Measurements from ENCODE around the gene MINDY4B.
A peak's percentile ranks its signal among the peaks of the same experiment; 100 is the strongest.

MINDY4B gene

GRCh38 chr3:150843241-150843640, 62.0 kb downstream of the MINDY4B start:
- no peak for DNase-seq

GRCh38 chr3:150840802-150841515, 64.3 kb downstream of the MINDY4B start:
- no peak for DNase-seq

GRCh38 chr3:150830745-150831144, 74.5 kb downstream of the MINDY4B start:
- no peak for DNase-seq

- DNase-seq: no peak
These were observed 75.1 kb downstream of the MINDY4B start for GRCh38 chr3:150830094-150830681.

- DNase-seq: no peak
These were observed 75.8 kb downstream of the MINDY4B start for GRCh38 chr3:150829408-150829807.

DNA sequence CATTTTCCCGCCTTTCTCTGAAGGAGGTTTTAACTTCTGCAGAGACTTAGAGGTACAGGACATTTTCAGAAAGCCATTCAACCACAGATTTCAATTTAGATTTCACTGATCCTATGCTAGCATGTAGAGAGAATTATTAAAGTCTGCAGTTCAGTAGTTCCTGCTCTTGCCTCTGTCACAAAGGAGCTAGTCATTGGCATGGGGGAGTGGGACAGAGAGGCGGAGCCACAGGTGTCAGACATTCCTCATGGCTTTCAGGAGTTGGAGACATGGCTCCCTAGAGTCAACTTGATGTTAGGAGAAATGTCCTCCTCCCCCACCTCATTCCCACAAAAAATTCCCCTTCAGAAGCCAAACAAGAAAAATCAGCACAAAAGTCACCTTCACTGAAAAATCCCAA, 76.2 kb downstream of the MINDY4B start:
- DNase-seq: no peak

- no peak for DNase-seq
These were observed 77.0 kb downstream of the MINDY4B start for GRCh38 chr3:150828261-150828660.

DNA sequence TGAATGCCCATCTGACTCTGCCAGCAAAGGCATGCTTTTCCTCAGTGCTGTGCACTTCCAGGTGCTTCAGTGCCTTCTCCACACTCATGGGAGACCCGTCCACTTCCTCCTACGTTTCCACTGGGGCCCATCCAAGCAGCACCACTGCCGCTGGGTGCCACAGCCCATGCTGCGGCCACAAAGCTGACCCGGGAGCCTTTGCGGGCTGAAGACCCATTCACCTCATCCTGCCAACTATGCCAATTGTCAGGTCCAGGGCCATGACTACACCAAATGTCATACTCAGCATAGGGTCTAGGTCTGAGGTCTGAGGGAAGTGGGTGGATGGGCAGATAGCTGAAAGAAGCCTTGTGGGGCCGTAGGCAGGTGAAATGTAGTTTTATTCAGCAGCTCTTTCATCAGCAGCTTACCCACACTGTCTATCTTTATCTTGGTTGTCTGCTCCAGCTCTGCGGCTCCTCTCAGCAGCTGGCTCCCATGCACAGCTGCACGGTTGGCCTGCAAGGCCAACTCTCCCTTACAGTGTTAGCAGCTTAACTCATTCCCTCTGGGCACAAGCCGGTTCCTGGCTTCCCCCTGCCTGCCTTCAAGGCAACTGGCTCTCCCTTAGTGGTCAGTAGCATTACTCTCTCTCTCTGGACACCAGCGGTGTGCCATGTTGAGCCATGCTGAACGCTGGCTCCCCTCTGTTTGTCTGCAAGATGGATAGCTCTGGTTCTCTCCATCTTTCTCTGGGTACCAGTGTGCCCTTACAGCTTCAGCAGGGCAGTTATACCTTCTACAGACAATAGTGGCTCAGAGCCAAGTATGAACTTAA, 78.6 kb downstream of the MINDY4B start:
- no peak for DNase-seq

GRCh38 chr3:150825916-150826377, 79.3 kb downstream of the MINDY4B start:
- peak; percentile 4 for DNase-seq

- DNase-seq: no peak
These were observed 79.9 kb downstream of the MINDY4B start for GRCh38 chr3:150825192-150825915.

GRCh38 chr3:150823277-150823676, 82.0 kb downstream of the MINDY4B start:
- DNase-seq: no peak

DNA sequence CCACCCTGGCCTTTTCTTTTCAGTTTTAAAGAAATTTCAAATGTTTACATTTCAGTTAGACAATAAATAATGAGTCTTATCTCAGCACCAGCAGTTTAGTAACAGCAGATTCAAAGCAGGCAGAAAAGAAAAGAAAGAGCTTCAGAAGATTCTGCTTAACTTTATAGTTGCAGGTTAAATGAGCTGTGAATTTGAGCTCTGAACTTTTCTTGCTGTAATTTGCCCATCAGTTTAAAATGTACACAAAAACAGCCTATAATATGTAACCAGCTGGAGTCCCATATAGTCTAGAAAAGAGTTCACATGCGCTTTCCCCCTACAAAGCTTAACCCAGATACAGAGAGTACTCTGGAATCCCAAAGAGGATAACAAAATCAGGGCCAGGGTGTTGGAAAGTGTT, 82.6 kb downstream of the MINDY4B start:
- no peak for DNase-seq

Data from NCI-H2029 (cell line).